ENCODE measurements around the gene ZMIZ1.

The ZMIZ1 gene

GRCh38 chr10:79184145-79184625, 115.4 kb downstream of the ZMIZ1 start:
- Histone ChIP-seq H3K27ac (ENCODE audit: extremely low read depth, low read depth, low read length) (no peak overlapping the region), H3K9me3 (ENCODE audit: control insufficient read depth, insufficient read depth, low read depth, low read length) (no peaks in the 10 kb centered on the region), H3K4me3 (ENCODE audit: low read depth, low read length) (no peak overlapping the region), H3K4me1 (ENCODE audit: control insufficient read depth, insufficient read depth, low read length) (0 out of 2 replicates have a peak, but pooled peaks cover 3% of the 10 kb centered on the region), H3K36me3 (ENCODE audit: control insufficient read depth in 2 of 2, insufficient read depth in 1 of 2, low read length in 2 of 2) (peaks cover 0 to 3% of the 10 kb centered on the region in 2 experiments; a peak in 1 of 3 replicates)
- POLR2A ChIA-PET: no interaction called here
- TF ChIP-seq, protein P1, sequence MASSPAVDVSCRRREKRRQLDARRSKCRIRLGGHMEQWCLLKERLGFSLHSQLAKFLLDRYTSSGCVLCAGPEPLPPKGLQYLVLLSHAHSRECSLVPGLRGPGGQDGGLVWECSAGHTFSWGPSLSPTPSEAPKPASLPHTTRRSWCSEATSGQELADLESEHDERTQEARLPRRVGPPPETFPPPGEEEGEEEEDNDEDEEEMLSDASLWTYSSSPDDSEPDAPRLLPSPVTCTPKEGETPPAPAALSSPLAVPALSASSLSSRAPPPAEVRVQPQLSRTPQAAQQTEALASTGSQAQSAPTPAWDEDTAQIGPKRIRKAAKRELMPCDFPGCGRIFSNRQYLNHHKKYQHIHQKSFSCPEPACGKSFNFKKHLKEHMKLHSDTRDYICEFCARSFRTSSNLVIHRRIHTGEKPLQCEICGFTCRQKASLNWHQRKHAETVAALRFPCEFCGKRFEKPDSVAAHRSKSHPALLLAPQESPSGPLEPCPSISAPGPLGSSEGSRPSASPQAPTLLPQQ (tag by site-specific recombination; IDR thresholded peaks at IDR 0.05): no peak
- TF ChIP-seq ZNF664 (tag by site-specific recombination; IDR thresholded peaks at IDR 0.05) (peak; percentile 89), ZNF174 (tag by site-specific recombination; IDR thresholded peaks at IDR 0.05) (no peak), CTCF (tag by site-specific recombination; IDR thresholded peaks at IDR 0.05) (no peak), SP3 (tag by site-specific recombination; IDR thresholded peaks at IDR 0.05) (no peak), KLF1 (tag by site-specific recombination; IDR thresholded peaks at IDR 0.05) (0 out of 2 replicates have a peak, but pooled peaks have one; percentile 13), KLF10 (tag by site-specific recombination; IDR thresholded peaks at IDR 0.05) (no peak), ZNF670 (tag by site-specific recombination; IDR thresholded peaks at IDR 0.05; ENCODE audit: low read depth) (no peak), ZFHX2 (tag by site-specific recombination; conservative IDR thresholded peaks at IDR 0.05) (peak; percentile 68), EGR2 (tag by site-specific recombination; IDR thresholded peaks at IDR 0.05; ENCODE audit: low read depth) (peak; percentile 75), SP7 (tag by site-specific recombination; IDR thresholded peaks at IDR 0.05) (peak; percentile 53), ZNF132 (tag by site-specific recombination; IDR thresholded peaks at IDR 0.05; ENCODE audit: borderline replicate concordance) (no peak), ZSCAN30 (tag by site-specific recombination; IDR thresholded peaks at IDR 0.05) (no peak)
- TF ChIP-seq, protein P2, sequence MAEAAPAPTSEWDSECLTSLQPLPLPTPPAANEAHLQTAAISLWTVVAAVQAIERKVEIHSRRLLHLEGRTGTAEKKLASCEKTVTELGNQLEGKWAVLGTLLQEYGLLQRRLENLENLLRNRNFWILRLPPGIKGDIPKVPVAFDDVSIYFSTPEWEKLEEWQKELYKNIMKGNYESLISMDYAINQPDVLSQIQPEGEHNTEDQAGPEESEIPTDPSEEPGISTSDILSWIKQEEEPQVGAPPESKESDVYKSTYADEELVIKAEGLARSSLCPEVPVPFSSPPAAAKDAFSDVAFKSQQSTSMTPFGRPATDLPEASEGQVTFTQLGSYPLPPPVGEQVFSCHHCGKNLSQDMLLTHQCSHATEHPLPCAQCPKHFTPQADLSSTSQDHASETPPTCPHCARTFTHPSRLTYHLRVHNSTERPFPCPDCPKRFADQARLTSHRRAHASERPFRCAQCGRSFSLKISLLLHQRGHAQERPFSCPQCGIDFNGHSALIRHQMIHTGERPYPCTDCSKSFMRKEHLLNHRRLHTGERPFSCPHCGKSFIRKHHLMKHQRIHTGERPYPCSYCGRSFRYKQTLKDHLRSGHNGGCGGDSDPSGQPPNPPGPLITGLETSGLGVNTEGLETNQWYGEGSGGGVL (tag by site-specific recombination; IDR thresholded peaks at IDR 0.05): peak; percentile 51
- TF ChIP-seq, protein P3, sequence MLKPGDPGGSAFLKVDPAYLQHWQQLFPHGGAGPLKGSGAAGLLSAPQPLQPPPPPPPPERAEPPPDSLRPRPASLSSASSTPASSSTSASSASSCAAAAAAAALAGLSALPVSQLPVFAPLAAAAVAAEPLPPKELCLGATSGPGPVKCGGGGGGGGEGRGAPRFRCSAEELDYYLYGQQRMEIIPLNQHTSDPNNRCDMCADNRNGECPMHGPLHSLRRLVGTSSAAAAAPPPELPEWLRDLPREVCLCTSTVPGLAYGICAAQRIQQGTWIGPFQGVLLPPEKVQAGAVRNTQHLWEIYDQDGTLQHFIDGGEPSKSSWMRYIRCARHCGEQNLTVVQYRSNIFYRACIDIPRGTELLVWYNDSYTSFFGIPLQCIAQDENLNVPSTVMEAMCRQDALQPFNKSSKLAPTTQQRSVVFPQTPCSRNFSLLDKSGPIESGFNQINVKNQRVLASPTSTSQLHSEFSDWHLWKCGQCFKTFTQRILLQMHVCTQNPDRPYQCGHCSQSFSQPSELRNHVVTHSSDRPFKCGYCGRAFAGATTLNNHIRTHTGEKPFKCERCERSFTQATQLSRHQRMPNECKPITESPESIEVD (tag by site-specific recombination; IDR thresholded peaks at IDR 0.05): no peak
- TF ChIP-seq, protein P4, sequence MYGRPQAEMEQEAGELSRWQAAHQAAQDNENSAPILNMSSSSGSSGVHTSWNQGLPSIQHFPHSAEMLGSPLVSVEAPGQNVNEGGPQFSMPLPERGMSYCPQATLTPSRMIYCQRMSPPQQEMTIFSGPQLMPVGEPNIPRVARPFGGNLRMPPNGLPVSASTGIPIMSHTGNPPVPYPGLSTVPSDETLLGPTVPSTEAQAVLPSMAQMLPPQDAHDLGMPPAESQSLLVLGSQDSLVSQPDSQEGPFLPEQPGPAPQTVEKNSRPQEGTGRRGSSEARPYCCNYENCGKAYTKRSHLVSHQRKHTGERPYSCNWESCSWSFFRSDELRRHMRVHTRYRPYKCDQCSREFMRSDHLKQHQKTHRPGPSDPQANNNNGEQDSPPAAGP (tag by site-specific recombination; IDR thresholded peaks at IDR 0.05): peak; percentile 84; the same call in 1 of the 2 replicates
- TF ChIP-seq, protein P5, sequence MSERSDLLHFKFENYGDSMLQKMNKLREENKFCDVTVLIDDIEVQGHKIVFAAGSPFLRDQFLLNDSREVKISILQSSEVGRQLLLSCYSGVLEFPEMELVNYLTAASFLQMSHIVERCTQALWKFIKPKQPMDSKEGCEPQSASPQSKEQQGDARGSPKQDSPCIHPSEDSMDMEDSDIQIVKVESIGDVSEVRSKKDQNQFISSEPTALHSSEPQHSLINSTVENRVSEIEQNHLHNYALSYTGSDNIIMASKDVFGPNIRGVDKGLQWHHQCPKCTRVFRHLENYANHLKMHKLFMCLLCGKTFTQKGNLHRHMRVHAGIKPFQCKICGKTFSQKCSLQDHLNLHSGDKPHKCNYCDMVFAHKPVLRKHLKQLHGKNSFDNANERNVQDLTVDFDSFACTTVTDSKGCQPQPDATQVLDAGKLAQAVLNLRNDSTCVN (tag by site-specific recombination; optimal IDR thresholded peaks at IDR 0.05): no peak
- CTCF ChIA-PET: interaction anchor here (3.6 kb wide), 1 partner anchor 12 kb away, joined by 23 read pairs; no protein-coding TSS in a partner anchor

Measured in HEK293 (cell line).